Measurements from ENCODE around the gene ATP11A.

Gene ATP11A

GRCh38 chr13:112894673-112895481 lies 205.0 kb downstream of the ATP11A start:
- DNase-seq (ENCODE audit: low spot score), result no peak

- DNase-seq (ENCODE audit: low spot score), result no peak
These were observed 206.0 kb downstream of the ATP11A start for GRCh38 chr13:112895521-112896465.

- DNase-seq (ENCODE audit: low spot score), result no peak
These were observed 207.1 kb downstream of the ATP11A start for GRCh38 chr13:112896736-112897602.

GRCh38 chr13:112897603-112897955 lies 207.7 kb downstream of the ATP11A start:
- DNase-seq (ENCODE audit: low spot score), result no peak

- DNase-seq (ENCODE audit: low spot score), result no peak
These were observed 208.2 kb downstream of the ATP11A start for GRCh38 chr13:112897956-112898620.

- no peak for DNase-seq (ENCODE audit: low spot score)
These were observed 208.9 kb downstream of the ATP11A start for GRCh38 chr13:112898621-112899280.

GRCh38 chr13:112899281-112900225 lies 209.7 kb downstream of the ATP11A start:
- DNase-seq (ENCODE audit: low spot score), result no peak

- DNase-seq (ENCODE audit: low spot score), result no peak
These were observed 210.4 kb downstream of the ATP11A start for GRCh38 chr13:112900226-112900600.

GRCh38 chr13:112900691-112901091 lies 210.9 kb downstream of the ATP11A start:
- no peak for DNase-seq (ENCODE audit: low spot score)

GRCh38 chr13:112902101-112902651 lies 212.3 kb downstream of the ATP11A start:
- no peak for DNase-seq (ENCODE audit: low spot score)

GRCh38 chr13:112902669-112903068 lies 212.8 kb downstream of the ATP11A start:
- no peak for DNase-seq (ENCODE audit: low spot score)

GRCh38 chr13:112903071-112903577 lies 213.3 kb downstream of the ATP11A start:
- no peak for DNase-seq (ENCODE audit: low spot score)

- no peak for DNase-seq (ENCODE audit: low spot score)
These were observed 213.9 kb downstream of the ATP11A start for GRCh38 chr13:112903606-112904195.

GRCh38 chr13:112904436-112904960 lies 214.7 kb downstream of the ATP11A start:
- DNase-seq (ENCODE audit: low spot score), result no peak

- no peak for DNase-seq (ENCODE audit: low spot score)
These were observed 215.2 kb downstream of the ATP11A start for GRCh38 chr13:112905086-112905485.

- DNase-seq (ENCODE audit: low spot score), result no peak
These were observed 215.8 kb downstream of the ATP11A start for GRCh38 chr13:112905619-112905989.

GRCh38 chr13:112905990-112906641 lies 216.3 kb downstream of the ATP11A start:
- DNase-seq (ENCODE audit: low spot score), result no peak

GRCh38 chr13:112907286-112907685 lies 217.4 kb downstream of the ATP11A start:
- DNase-seq (ENCODE audit: low spot score), result no peak

Measured in kidney capillary endothelial cell (primary cell).